Activated naive CD4-positive, alpha-beta T cell treated with Interleukin-2 at 50 U/mL for 16 hours (primary cell): ENCODE measurements around the gene NCAPG2.

Experiments
- DNase-seq: peaks from one replicate; pipeline ENCODE4 v3.0.0-alpha.2; 2020

Gene NCAPG2

GRCh38 chr7:158704524-158705233, at the start of gene NCAPG2:
Gene NCAPG2 (minus strand): TSS chr7:158704804. CDS start chr7:158701899, 2,905 bp downstream.
- DNase-seq: peak; percentile 97

GRCh38 chr7:158753900-158754299, 49.3 kb upstream of the NCAPG2 start:
- no peak for DNase-seq

GRCh38 chr7:158751751-158752150, 47.1 kb upstream of the NCAPG2 start:
- DNase-seq: no peak

- no peak for DNase-seq
Measured at GRCh38 chr7:158751199-158751598, 46.6 kb upstream of the NCAPG2 start.

GRCh38 chr7:158750702-158751101, 46.1 kb upstream of the NCAPG2 start:
- DNase-seq: no peak

GRCh38 chr7:158749396-158749795, 44.8 kb upstream of the NCAPG2 start:
- DNase-seq: no peak

- no peak for DNase-seq
Measured at GRCh38 chr7:158748335-158748734, 43.7 kb upstream of the NCAPG2 start.

GRCh38 chr7:158747408-158747807, 42.8 kb upstream of the NCAPG2 start:
- no peak for DNase-seq

GRCh38 chr7:158746957-158747356, 42.4 kb upstream of the NCAPG2 start:
- DNase-seq: no peak

GRCh38 chr7:158745057-158745715, 40.6 kb upstream of the NCAPG2 start:
- DNase-seq: no peak

GRCh38 chr7:158744070-158744469, 39.5 kb upstream of the NCAPG2 start:
- DNase-seq: no peak

GRCh38 chr7:158743219-158743618, 38.6 kb upstream of the NCAPG2 start:
- DNase-seq: no peak

- no peak for DNase-seq
Measured at GRCh38 chr7:158742065-158742821, 37.6 kb upstream of the NCAPG2 start.

- no peak for DNase-seq
Measured at GRCh38 chr7:158741294-158741666, 36.7 kb upstream of the NCAPG2 start.

- no peak for DNase-seq
Measured at GRCh38 chr7:158740657-158741293, 36.2 kb upstream of the NCAPG2 start.

GRCh38 chr7:158740013-158740656, 35.5 kb upstream of the NCAPG2 start:
- DNase-seq: no peak

- no peak for DNase-seq
Measured at GRCh38 chr7:158738841-158739240, 34.2 kb upstream of the NCAPG2 start.

GRCh38 chr7:158737064-158737695, 32.6 kb upstream of the NCAPG2 start:
- DNase-seq: no peak

GRCh38 chr7:158735935-158736334, 31.3 kb upstream of the NCAPG2 start:
- DNase-seq: no peak

- no peak for DNase-seq
Measured at GRCh38 chr7:158734861-158735260, 30.3 kb upstream of the NCAPG2 start.

GRCh38 chr7:158733775-158734494, 29.3 kb upstream of the NCAPG2 start:
- no peak for DNase-seq

- DNase-seq: no peak
Measured at GRCh38 chr7:158733220-158733519, 28.6 kb upstream of the NCAPG2 start.
